ENCODE measurements around the gene SPRED3.

Gene SPRED3

DNA sequence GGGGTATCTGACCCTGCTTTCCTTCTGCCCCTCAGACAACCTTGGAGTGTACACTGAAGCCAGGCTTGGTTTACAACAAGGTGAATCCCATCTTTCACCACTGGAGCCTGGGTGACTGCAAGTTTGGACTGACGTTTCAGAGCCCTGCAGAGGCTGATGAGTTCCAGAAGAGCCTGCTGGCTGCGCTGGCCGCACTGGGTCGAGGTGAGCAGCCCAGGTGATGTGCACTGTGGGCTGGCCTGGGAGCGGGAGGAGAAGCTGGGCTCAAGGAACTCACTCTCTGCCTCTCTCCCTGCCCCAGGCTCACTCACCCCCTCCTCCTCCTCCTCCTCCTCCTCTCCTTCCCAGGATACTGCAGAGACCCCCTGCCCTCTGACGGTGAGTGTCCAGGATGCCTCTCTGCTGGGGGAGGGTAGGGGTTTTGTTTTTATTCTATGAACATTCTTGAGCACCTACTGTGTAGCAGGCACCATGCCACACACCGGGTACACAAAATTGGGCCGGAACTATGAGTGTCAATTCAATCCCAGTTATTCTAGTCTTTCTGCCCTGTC is 3.5 kb downstream of the SPRED3 start:
- no peaks in the 10 kb centered on the region for H3K27me3 ChIP-seq (ENCODE audit: insufficient read depth, low read length, poor library complexity, severe bottlenecking)

DNA sequence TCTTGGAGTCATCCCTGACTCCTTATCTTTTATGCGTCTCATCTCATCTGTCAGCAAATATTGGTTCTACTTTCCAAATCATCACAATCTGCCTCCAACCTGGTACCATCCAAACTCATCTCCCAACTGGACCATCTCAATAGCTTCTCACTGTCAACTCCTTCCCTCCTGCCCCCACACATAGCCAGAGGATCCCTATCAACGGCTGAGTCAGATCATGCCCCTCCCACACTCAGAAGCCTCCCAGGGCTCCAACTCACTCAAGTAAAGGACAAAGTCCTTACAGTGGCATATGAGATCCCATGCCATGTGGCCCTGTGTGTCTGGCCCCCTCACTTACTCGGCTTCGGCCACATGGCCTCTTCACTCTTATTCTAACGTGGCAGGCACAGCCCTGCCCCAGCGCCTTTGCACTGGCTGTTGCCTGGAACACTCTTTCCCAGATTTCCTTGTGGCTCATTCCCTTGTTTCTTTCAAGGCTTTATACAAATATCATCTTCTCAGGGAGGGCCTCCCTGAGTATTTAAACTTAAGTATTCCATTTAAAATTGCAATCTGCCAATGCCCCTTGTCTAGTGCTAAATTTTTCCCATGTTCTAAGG is 4.3 kb downstream of the SPRED3 start:
- no peaks in the 10 kb centered on the region for H3K9me3 ChIP-seq (ENCODE audit: insufficient read depth, low read depth, low read length)
- H3F3A ChIP-seq (ENCODE audit: low read depth) = no peaks in the 10 kb centered on the region
- no peaks in the 10 kb centered on the region for H3K9me2 ChIP-seq (replicated peaks; ENCODE audit: low read depth, low read length)
- H3K36me3 ChIP-seq (ENCODE audit: insufficient read depth, low read length) = no peaks in the 10 kb centered on the region
- no peak overlapping the region for H2AFZ ChIP-seq (ENCODE audit: low read length)
- H3K79me2 ChIP-seq (ENCODE audit: insufficient read depth, low read length) = no peaks in the 10 kb centered on the region
- no peak overlapping the region for H3K9ac ChIP-seq (ENCODE audit: low read depth, low read length, poor library complexity, severe bottlenecking)
- H3K4me3 ChIP-seq (ENCODE audit: low read length, poor library complexity, severe bottlenecking) = no peak overlapping the region
- no peaks in the 10 kb centered on the region for H4K20me1 ChIP-seq (ENCODE audit: insufficient read depth, low read length, poor library complexity, severe bottlenecking)
- peaks cover 5% of the 10 kb centered on the region for H3K4me1 ChIP-seq (ENCODE audit: insufficient read depth, low read length, poor library complexity, severe bottlenecking)
- no peaks in the 10 kb centered on the region for H3K27me3 ChIP-seq (ENCODE audit: insufficient read depth, low read length, poor library complexity, severe bottlenecking)
- TF ChIP-seq, protein P1, sequence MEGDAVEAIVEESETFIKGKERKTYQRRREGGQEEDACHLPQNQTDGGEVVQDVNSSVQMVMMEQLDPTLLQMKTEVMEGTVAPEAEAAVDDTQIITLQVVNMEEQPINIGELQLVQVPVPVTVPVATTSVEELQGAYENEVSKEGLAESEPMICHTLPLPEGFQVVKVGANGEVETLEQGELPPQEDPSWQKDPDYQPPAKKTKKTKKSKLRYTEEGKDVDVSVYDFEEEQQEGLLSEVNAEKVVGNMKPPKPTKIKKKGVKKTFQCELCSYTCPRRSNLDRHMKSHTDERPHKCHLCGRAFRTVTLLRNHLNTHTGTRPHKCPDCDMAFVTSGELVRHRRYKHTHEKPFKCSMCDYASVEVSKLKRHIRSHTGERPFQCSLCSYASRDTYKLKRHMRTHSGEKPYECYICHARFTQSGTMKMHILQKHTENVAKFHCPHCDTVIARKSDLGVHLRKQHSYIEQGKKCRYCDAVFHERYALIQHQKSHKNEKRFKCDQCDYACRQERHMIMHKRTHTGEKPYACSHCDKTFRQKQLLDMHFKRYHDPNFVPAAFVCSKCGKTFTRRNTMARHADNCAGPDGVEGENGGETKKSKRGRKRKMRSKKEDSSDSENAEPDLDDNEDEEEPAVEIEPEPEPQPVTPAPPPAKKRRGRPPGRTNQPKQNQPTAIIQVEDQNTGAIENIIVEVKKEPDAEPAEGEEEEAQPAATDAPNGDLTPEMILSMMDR (conservative IDR thresholded peaks at IDR 0.05; ENCODE audit: low read length) = no peak
- no peak for TF ChIP-seq EZH2phosphoT487 (IDR thresholded peaks at IDR 0.05; ENCODE audit: borderline replicate concordance)
- H3K4me2 ChIP-seq (ENCODE audit: low read depth, low read length, poor library complexity, severe bottlenecking) = no peak overlapping the region

More for the DNA sequence above, 3.5 kb downstream of the SPRED3 start:
- H3K4me3 ChIP-seq (ENCODE audit: low read length, poor library complexity, severe bottlenecking) = no peak overlapping the region
- TF ChIP-seq EZH2phosphoT487 (IDR thresholded peaks at IDR 0.05; ENCODE audit: borderline replicate concordance) = no peak
- TF ChIP-seq, protein P1 (conservative IDR thresholded peaks at IDR 0.05; ENCODE audit: low read length) = no peak
- no peak overlapping the region for H2AFZ ChIP-seq (ENCODE audit: low read length)
- H3K4me1 ChIP-seq (ENCODE audit: insufficient read depth, low read length, poor library complexity, severe bottlenecking) = peaks cover 5% of the 10 kb centered on the region
- H3K4me2 ChIP-seq (ENCODE audit: low read depth, low read length, poor library complexity, severe bottlenecking) = no peak overlapping the region
- no peaks in the 10 kb centered on the region for H3K9me2 ChIP-seq (replicated peaks; ENCODE audit: low read depth, low read length)
- H4K20me1 ChIP-seq (ENCODE audit: insufficient read depth, low read length, poor library complexity, severe bottlenecking) = no peaks in the 10 kb centered on the region
- H3K79me2 ChIP-seq (ENCODE audit: insufficient read depth, low read length) = no peaks in the 10 kb centered on the region
- H3K9ac ChIP-seq (ENCODE audit: low read depth, low read length, poor library complexity, severe bottlenecking) = no peak overlapping the region
- no peaks in the 10 kb centered on the region for H3K36me3 ChIP-seq (ENCODE audit: insufficient read depth, low read length)
- no peaks in the 10 kb centered on the region for H3F3A ChIP-seq (ENCODE audit: low read depth)
- no peaks in the 10 kb centered on the region for H3K9me3 ChIP-seq (ENCODE audit: insufficient read depth, low read depth, low read length)

DNA sequence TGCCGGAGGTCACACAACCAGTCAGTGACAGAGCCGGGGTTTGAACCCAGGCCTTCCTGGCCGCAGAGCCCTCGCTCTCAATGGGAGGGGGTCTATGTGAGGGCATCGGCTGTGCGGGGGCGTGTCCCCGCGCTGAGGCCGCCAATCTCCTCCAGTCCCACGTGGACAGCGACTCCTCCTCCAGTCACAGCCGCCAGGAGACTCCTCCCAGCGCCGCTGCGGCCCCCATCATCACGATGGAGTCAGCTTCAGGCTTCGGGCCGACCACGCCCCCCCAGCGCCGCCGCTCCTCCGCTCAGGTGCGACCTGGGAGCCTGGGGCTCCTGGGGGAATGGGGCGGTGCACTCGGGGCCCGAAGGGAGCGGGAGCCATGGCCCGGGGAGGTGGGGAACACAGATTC is 6.0 kb downstream of the SPRED3 start:
- Histone ChIP-seq H3K36me3 (ENCODE audit: insufficient read depth, low read length) (no peaks in the 10 kb centered on the region), H3K79me2 (ENCODE audit: insufficient read depth, low read length) (no peaks in the 10 kb centered on the region), H3K9me3 (ENCODE audit: insufficient read depth, low read depth, low read length) (no peaks in the 10 kb centered on the region), H3K9ac (ENCODE audit: low read depth, low read length, poor library complexity, severe bottlenecking) (no peak overlapping the region), H3K4me2 (ENCODE audit: low read depth, low read length, poor library complexity, severe bottlenecking) (no peak overlapping the region), H3K4me3 (ENCODE audit: low read length, poor library complexity, severe bottlenecking) (no peak overlapping the region), H4K20me1 (ENCODE audit: insufficient read depth, low read length, poor library complexity, severe bottlenecking) (no peaks in the 10 kb centered on the region), H3K9me2 (replicated peaks; ENCODE audit: low read depth, low read length) (no peaks in the 10 kb centered on the region), H3K27me3 (ENCODE audit: insufficient read depth, low read length, poor library complexity, severe bottlenecking) (no peaks in the 10 kb centered on the region), H3K4me1 (ENCODE audit: insufficient read depth, low read length, poor library complexity, severe bottlenecking) (no peaks in the 10 kb centered on the region), H3F3A (ENCODE audit: low read depth) (no peaks in the 10 kb centered on the region), H2AFZ (ENCODE audit: low read length) (no peak overlapping the region)
- TF ChIP-seq, protein P1 (conservative IDR thresholded peaks at IDR 0.05; ENCODE audit: low read length) = no peak
- TF ChIP-seq EZH2phosphoT487 (IDR thresholded peaks at IDR 0.05; ENCODE audit: borderline replicate concordance) = no peak
